Right atrium auricular region (tissue), 2 donors: ENCODE measurements around the gene LMNTD2. TPM values are rescaled to one million over a fixed set of nuclear protein-coding genes. Genes with fewer than 3 reads are reported as not detected.

ENCODE experiments used
- DNase-seq: peaks from one replicate; pipeline ENCODE4 v3.0.0-alpha.2; 2019; ENCODE audit warnings: low spot score
- H3K27ac ChIP-seq, 2 donors: fragments of 200-600 bp; sonication (generic); 1 replicate in 1 of 2; 2 replicates in 1 of 2; pipeline ENCODE4 v1.5.1; 2016 to 2019
- H3K27me3 ChIP-seq, 2 donors: fragments of 200-600 bp; sonication (generic); one replicate each; pipeline versions ENCODE4 v1.5.1 to v1.6.0; 2017 to 2019
- H3K36me3 ChIP-seq: fragments of 200-600 bp; sonication (generic); one replicate; pipeline ENCODE4 v1.5.1; 2016
- H3K4me1 ChIP-seq, 2 donors: fragments of 200-600 bp; sonication (generic); one replicate each; pipeline versions ENCODE4 v1.5.1 to v1.6.0; 2017 to 2019
- H3K4me3 ChIP-seq, 2 donors: fragments of 200-600 bp; sonication (generic); 1 replicate in 1 of 2; 2 replicates in 1 of 2; pipeline ENCODE4 v1.5.1; 2017 to 2019; ENCODE audit warnings: mild to moderate bottlenecking in 1 of 2, moderate library complexity in 1 of 2
- H3K9me3 ChIP-seq, 2 donors: fragments of 200-600 bp; sonication (generic); one replicate each; pipeline ENCODE4 v1.5.1; 2019
- total RNA-seq, 2 donors: library from RNA; depleted of rRNA; stranded (reverse); fragments of >200 nt; gene quantifications; one replicate each; pipeline ENCODE4 v1.1.0, GENCODE V29; 2016
- TF ChIP-seq, protein P1 (sequence below), 2 donors: fragments of 200-600 bp; sonication (generic); IDR thresholded peaks; one replicate each; pipeline ENCODE4 v1.5.1; 2019; ENCODE audit warnings: antibody characterized with exemption in 2 of 2

LMNTD2 gene
- total RNA-seq, 2 donors from 2014 or later: 0.33 to 0.86 TPM

GRCh38 chr11:544817-545166 is 15.7 kb downstream of the LMNTD2 start:
- no peak for DNase-seq
- H3K4me1 ChIP-seq: no peaks in the 10 kb centered on the region
- no peaks in the 10 kb centered on the region for H3K9me3 ChIP-seq
- no peak overlapping the region for H3K27ac ChIP-seq
- no peaks in the 10 kb centered on the region for H3K27me3 ChIP-seq
- TF ChIP-seq, protein P1, sequence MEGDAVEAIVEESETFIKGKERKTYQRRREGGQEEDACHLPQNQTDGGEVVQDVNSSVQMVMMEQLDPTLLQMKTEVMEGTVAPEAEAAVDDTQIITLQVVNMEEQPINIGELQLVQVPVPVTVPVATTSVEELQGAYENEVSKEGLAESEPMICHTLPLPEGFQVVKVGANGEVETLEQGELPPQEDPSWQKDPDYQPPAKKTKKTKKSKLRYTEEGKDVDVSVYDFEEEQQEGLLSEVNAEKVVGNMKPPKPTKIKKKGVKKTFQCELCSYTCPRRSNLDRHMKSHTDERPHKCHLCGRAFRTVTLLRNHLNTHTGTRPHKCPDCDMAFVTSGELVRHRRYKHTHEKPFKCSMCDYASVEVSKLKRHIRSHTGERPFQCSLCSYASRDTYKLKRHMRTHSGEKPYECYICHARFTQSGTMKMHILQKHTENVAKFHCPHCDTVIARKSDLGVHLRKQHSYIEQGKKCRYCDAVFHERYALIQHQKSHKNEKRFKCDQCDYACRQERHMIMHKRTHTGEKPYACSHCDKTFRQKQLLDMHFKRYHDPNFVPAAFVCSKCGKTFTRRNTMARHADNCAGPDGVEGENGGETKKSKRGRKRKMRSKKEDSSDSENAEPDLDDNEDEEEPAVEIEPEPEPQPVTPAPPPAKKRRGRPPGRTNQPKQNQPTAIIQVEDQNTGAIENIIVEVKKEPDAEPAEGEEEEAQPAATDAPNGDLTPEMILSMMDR (IDR thresholded peaks at IDR 0.05): no peak
- H3K36me3 ChIP-seq: no peaks in the 10 kb centered on the region
- no peak overlapping the region for H3K4me3 ChIP-seq

DNA sequence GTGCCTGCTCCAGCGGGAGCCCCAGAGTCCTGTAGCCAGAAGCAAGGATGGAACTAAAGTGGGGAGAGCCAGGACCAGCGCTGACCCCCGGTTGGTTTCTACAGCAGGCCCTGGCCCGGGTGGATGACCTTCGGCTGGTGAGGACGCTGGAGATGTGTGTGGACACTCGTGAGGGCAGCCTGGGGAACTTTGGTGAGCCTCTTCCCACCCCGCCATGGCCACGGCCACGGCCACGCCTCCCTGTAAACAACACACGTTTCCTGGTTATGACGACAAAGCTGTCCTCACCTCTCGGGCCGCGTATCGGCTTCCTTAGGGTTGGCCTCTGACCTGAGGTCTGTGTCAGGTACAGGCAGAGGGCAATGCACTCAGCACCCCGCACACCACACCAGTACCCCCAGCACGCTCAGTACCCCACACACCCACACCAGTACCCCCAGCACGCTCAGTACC is 19.1 kb downstream of the LMNTD2 start:
- H3K36me3 ChIP-seq: no peaks in the 10 kb centered on the region
- TF ChIP-seq, protein P1 (IDR thresholded peaks at IDR 0.05): no peak
- peaks cover 0 to 14% of the 10 kb centered on the region in 2 donors for H3K4me1 ChIP-seq
- H3K9me3 ChIP-seq: no peaks in the 10 kb centered on the region
- H3K4me3 ChIP-seq: no peak overlapping the region
- H3K27me3 ChIP-seq: no peaks in the 10 kb centered on the region
- no peak for DNase-seq
- H3K27ac ChIP-seq: no peak overlapping the region

DNA sequence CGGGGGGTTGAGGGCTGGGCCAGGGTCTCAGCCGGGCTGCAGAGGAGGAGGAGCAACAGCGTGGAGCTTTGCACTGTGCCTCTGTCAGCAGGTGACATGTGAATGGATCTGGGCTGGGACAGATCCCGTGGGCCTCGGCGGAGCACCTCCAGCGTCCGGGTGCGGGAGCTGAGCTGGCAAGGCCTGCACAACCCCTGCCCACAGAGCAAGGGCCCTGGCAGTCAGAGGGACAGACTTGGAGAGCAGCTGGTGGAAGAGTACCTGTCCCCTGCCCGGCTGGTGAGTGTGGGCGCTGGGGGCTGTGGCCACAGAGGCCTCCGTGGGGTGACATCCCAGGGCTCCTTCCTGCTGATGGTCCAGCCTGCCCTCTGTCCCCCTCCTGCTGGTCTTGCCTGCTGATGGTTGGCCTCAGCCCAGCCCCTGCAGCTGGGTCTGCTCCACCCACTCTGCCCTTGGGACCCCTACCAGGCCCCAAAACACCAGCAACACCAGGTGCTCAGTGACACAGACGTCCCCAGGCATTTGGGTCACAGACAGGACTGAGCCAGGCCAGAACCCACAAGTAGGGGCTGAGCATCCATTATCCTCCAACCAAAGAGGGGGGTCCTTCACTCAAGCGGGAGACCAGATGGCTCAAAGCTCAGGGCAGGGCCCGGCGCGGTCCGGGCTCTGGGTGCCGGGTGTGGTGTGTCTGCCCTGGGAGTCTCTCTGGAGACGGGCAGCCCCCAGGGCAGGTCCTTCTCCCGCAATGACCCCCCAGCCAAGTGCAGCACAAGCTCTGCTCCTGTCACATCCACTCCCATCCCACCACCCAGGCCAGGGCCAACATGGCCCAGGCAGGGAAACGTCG is 19.7 kb downstream of the LMNTD2 start:
- peaks cover 0 to 20% of the 10 kb centered on the region in 2 donors for H3K4me1 ChIP-seq
- H3K27me3 ChIP-seq: no peaks in the 10 kb centered on the region
- no peaks in the 10 kb centered on the region for H3K36me3 ChIP-seq
- H3K9me3 ChIP-seq: no peaks in the 10 kb centered on the region
- no peak overlapping the region for H3K4me3 ChIP-seq
- DNase-seq: no peak
- no peak overlapping the region for H3K27ac ChIP-seq
- TF ChIP-seq, protein P1 (IDR thresholded peaks at IDR 0.05): no peak

GRCh38 chr11:539971-540481 is 20.5 kb downstream of the LMNTD2 start:
- Histone ChIP-seq H3K4me3 (no peak overlapping the region), H3K27me3 (no peaks in the 10 kb centered on the region), H3K4me1 (peaks cover 0 to 20% of the 10 kb centered on the region in 2 donors), H3K36me3 (no peaks in the 10 kb centered on the region), H3K9me3 (no peaks in the 10 kb centered on the region), H3K27ac (no peak overlapping the region)
- TF ChIP-seq, protein P1 (IDR thresholded peaks at IDR 0.05): no peak
- DNase-seq: no peak

DNA sequence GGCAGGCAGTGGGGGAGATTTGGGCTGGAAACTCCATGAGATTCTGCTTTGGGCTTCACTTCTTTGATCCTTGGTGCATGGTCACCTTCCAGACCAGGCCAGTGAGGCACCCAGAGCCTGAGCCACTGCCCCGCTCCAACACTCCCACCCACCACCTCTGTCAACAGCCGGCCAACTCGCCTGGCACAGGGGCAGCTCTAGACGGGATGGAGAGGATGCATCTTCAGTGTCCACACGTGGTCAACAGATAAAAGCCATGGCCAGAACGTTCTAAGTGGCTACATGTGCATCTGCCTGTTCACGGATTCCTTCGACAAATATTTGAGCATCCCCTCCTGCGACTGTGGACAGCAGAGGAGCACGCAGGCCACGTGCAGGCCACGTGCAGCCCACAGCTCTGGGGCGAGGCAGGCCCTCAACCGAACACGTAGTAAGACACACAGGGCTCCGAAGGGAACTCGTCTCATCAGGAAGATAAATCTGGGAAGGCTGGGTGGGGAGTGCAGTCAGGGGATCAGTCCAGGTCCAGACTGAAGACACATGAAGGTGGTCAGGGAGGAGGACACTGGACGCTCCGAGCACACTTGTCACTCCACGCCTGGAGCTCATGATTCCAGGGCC is 22.0 kb downstream of the LMNTD2 start:
- DNase-seq: no peak
- Histone ChIP-seq H3K4me3 (no peak overlapping the region), H3K27me3 (no peaks in the 10 kb centered on the region), H3K4me1 (peaks cover 0 to 33% of the 10 kb centered on the region in 2 donors), H3K36me3 (peaks cover 4% of the 10 kb centered on the region), H3K27ac (no peak overlapping the region), H3K9me3 (no peaks in the 10 kb centered on the region)
- TF ChIP-seq, protein P1 (IDR thresholded peaks at IDR 0.05): no peak
